Measurements from ENCODE around the gene ACSL3.

The ACSL3 gene

GRCh38 chr2:222976521-222977061, 115.8 kb downstream of the ACSL3 start:
- Mint-ChIP-seq H3K36me3 (ENCODE audit: low read depth) (no peaks in the 10 kb centered on the region), H3K27me3 (ENCODE audit: low read depth) (no peaks in the 10 kb centered on the region), H3K27ac (peak overlapping the region in 1 of 3 experiments; percentile 13), H3K4me1 (peaks cover 20% of the 10 kb centered on the region), H3K9me3 (no peaks in the 10 kb centered on the region), H3K4me3 (no peak overlapping the region)
- TF ChIP-seq, protein P1, sequence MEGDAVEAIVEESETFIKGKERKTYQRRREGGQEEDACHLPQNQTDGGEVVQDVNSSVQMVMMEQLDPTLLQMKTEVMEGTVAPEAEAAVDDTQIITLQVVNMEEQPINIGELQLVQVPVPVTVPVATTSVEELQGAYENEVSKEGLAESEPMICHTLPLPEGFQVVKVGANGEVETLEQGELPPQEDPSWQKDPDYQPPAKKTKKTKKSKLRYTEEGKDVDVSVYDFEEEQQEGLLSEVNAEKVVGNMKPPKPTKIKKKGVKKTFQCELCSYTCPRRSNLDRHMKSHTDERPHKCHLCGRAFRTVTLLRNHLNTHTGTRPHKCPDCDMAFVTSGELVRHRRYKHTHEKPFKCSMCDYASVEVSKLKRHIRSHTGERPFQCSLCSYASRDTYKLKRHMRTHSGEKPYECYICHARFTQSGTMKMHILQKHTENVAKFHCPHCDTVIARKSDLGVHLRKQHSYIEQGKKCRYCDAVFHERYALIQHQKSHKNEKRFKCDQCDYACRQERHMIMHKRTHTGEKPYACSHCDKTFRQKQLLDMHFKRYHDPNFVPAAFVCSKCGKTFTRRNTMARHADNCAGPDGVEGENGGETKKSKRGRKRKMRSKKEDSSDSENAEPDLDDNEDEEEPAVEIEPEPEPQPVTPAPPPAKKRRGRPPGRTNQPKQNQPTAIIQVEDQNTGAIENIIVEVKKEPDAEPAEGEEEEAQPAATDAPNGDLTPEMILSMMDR (IDR thresholded peaks at IDR 0.05; ENCODE audit: unreplicated experiment in 3 of 3), result no peak

DNA sequence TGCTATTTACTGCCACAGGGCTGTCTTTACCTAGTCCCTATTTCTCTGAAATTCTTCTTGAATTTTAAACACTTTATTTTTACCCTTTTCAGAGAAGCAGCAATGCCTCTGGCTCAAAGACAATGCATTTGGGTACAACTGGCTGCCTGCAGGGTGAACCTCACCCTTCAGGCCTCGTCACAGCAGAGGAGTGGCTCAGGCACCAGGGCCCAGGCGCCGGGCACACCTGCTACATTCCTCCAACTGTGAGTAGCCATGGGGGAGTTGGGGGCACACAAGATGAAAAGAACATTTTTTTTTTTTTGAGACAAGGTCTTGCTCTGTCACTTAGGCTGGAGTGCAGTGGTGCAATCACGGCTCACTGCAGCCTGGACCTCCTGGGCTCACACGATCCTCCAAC, 116.3 kb downstream of the ACSL3 start:
- no peaks in the 10 kb centered on the region for H3K36me3 Mint-ChIP-seq (ENCODE audit: low read depth)
- H3K4me1 Mint-ChIP-seq, result peaks cover 20% of the 10 kb centered on the region
- no peaks in the 10 kb centered on the region for H3K27me3 Mint-ChIP-seq (ENCODE audit: low read depth)
- H3K9me3 Mint-ChIP-seq, result no peaks in the 10 kb centered on the region
- H3K4me3 Mint-ChIP-seq, result no peak overlapping the region
- TF ChIP-seq, protein P1 (IDR thresholded peaks at IDR 0.05; ENCODE audit: unreplicated experiment in 3 of 3), result no peak
- H3K27ac Mint-ChIP-seq, result no peak overlapping the region

DNA sequence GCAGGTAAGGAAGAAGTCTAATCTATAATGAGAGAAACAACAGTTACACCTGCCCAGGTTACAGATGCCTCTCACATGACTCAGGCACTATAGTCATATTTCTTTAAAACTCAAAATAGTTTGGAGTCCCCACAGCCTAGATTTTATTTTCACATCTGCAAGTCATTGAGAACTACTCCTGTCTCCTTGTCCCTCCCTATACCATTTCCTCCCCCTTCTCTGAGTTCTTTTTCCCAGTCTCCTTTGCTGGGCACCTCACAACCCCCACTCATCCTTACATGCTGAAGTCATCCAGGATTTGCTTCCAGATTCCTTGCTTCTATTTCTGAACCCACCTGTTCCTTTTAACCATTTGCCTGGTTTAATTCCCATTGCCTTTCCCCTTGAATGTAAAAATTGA, 118.0 kb downstream of the ACSL3 start:
- TF ChIP-seq, protein P1 (IDR thresholded peaks at IDR 0.05; ENCODE audit: unreplicated experiment in 3 of 3), result no peak
- no peak overlapping the region for H3K4me3 Mint-ChIP-seq
- H3K27ac Mint-ChIP-seq, result peak overlapping the region in 2 of 3 experiments; percentile 20 to 26
- no peaks in the 10 kb centered on the region for H3K27me3 Mint-ChIP-seq (ENCODE audit: low read depth)
- peaks cover 20% of the 10 kb centered on the region for H3K4me1 Mint-ChIP-seq
- no peaks in the 10 kb centered on the region for H3K36me3 Mint-ChIP-seq (ENCODE audit: low read depth)
- H3K9me3 Mint-ChIP-seq, result no peaks in the 10 kb centered on the region

- Mint-ChIP-seq H3K4me3 (no peak overlapping the region), H3K9me3 (peaks cover 2% of the 10 kb centered on the region), H3K27me3 (ENCODE audit: low read depth) (no peaks in the 10 kb centered on the region), H3K36me3 (ENCODE audit: low read depth) (no peaks in the 10 kb centered on the region), H3K4me1 (peaks cover 20% of the 10 kb centered on the region), H3K27ac (peak overlapping the region in 2 of 3 experiments; percentile 12 to 20)
- TF ChIP-seq, protein P1 (IDR thresholded peaks at IDR 0.05; ENCODE audit: unreplicated experiment in 3 of 3), result no peak
Observed at GRCh38 chr2:222979484-222979883, 118.6 kb downstream of the ACSL3 start.

GRCh38 chr2:222982010-222982908, 121.4 kb downstream of the ACSL3 start:
- Mint-ChIP-seq H3K9me3 (peaks cover 23% of the 10 kb centered on the region), H3K27ac (no peak overlapping the region), H3K27me3 (ENCODE audit: low read depth) (no peaks in the 10 kb centered on the region), H3K4me1 (peaks cover 20% of the 10 kb centered on the region), H3K4me3 (no peak overlapping the region), H3K36me3 (ENCODE audit: low read depth) (no peaks in the 10 kb centered on the region)
- TF ChIP-seq, protein P1 (IDR thresholded peaks at IDR 0.05; ENCODE audit: unreplicated experiment in 3 of 3), result peak in 2 of 3 experiments; percentile 18 to 48

Data from nephron (organoid).